Measurements from ENCODE around the gene SLC30A10.
"Not testable (repeated sequence)": the region's sequence is repeated elsewhere in the genome, so short reads cannot be mapped to it uniquely, and the experiment has no call there.

The SLC30A10 gene

GRCh38 chr1:219927956-219928790, at the start of gene SLC30A10:
TSS of gene SLC30A10 (minus strand) at chr1:219928557. CDS start at chr1:219928440, 117 bp downstream.
- DNase-seq, result no peak

DNA sequence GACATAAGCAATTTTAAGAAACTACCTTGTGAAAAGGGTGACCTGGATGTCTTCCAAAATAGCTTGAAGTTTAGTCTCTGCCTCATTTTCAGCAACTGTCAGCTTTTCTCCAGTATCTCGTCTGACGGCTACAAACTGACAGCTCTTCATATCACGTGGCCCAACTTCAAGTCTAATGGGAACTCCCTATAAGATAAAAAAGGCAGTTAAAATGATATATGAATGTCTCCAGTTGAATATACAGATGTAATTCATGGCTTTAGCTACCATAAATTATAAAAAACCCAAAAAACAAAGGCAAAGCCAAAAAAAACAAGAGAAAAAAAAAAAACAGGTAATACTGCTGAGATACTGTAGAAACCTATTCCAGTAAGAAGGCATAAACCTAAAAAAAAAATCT, 44.9 kb upstream of the SLC30A10 start:
- DNase-seq, result no peak

GRCh38 chr1:219967361-219967760, 39.0 kb upstream of the SLC30A10 start:
- no peak for DNase-seq

GRCh38 chr1:219966071-219966349, 37.7 kb upstream of the SLC30A10 start:
- DNase-seq, result no peak

- DNase-seq, result no peak
Measured at GRCh38 chr1:219965285-219966070, 37.1 kb upstream of the SLC30A10 start.

GRCh38 chr1:219963432-219963831, 35.1 kb upstream of the SLC30A10 start:
- no peak for DNase-seq

GRCh38 chr1:219961684-219962083, 33.3 kb upstream of the SLC30A10 start:
- no peak for DNase-seq

GRCh38 chr1:219959540-219960203, 31.3 kb upstream of the SLC30A10 start:
- no peak for DNase-seq

GRCh38 chr1:219958875-219959417, 30.6 kb upstream of the SLC30A10 start:
- no peak for DNase-seq

DNA sequence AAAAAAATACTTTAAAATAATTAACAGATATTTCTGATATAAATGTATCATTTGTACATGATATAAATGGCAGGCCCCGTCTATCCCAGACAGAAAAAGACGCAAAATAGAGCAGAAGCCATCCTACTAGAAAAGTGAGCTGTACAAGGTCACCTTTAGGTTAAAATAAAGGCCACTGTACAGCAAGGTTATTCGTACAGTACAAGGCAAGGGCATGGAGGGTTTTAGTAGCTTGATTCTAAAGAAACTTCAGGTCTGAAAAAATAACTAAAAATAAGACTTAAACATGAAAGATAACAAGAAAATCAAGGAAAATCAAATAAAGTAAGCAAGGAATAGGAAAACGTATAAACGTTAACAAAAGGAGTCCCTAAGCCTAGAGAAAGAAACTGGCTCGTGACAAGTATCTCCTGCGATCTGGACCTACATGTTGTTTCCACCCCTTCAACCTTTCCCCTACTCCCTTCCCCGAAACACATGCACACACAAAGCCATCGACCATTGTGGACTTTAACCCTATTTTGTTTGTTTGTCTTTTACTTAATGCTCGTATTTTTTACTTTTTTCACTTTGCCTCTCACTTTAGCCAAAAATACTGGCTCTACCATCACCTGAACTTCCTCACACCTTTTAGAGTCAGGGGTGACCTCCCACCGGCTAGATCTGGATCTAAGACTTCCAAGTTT, 26.5 kb upstream of the SLC30A10 start:
- no peak for DNase-seq

GRCh38 chr1:219954052-219954451, 25.7 kb upstream of the SLC30A10 start:
- no peak for DNase-seq

DNA sequence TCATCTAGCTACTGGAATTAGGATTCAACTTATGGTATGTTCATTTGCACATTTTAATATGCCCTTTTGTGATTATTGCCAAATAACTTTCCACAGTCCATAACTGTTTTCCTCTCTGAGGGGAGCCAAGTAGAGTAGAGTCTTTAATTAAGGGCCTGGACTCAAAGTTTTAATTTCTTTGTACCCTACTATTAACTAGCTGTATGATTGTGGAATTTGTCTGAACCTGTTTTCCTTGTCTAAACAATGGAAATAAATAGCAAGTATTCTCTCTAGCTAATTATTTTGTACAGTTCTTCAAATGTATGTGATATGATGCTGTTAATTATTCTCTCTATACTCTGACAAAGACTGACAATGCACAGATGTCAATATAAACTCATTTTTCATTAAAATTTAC, 24.0 kb upstream of the SLC30A10 start:
- no peak for DNase-seq

DNA sequence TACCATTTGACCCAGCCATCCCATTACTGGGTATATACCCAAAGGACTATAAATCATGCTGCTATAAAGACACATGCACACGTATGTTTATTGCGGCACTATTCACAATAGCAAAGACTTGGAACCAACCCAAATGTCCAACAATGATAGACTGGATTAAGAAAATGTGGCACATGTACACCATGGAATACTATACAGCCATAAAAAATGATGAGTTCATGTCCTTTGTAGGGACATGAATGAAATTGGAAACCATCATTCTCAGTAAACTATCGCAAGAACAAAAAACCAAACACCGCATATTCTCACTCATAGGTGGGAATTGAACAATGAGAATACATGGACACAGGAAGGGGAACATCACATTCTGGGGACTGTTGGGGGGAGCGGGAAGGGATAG, 20.9 kb upstream of the SLC30A10 start:
- not testable (repeated sequence) for DNase-seq

GRCh38 chr1:219948766-219949165, 20.4 kb upstream of the SLC30A10 start:
- DNase-seq, result not testable (repeated sequence)

- no peak for DNase-seq
Measured at GRCh38 chr1:219945795-219946194, 17.4 kb upstream of the SLC30A10 start.

- no peak for DNase-seq
Measured at GRCh38 chr1:219941179-219942118, 13.1 kb upstream of the SLC30A10 start.

GRCh38 chr1:219940707-219941106, 12.3 kb upstream of the SLC30A10 start:
- DNase-seq, result no peak

DNA sequence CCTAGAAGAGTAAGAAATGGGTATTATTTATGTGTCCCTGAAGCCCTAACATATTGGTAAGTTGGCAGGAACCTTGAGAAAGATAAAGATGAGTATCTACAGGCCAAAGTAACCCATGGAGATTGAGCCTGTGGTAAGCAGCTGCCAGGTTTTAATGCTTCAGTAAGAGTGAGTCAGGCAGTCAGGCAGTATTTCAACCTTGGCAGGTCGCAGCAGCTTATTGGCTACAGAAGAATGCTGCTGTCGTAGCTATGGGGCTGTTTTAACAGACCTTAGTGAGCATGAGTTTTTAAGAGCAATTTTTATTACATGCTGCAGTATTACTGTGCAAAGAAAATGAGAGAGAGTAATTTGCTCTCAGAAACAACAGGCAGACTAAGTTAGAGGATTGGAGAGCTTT, 10.3 kb upstream of the SLC30A10 start:
- no peak for DNase-seq

DNA sequence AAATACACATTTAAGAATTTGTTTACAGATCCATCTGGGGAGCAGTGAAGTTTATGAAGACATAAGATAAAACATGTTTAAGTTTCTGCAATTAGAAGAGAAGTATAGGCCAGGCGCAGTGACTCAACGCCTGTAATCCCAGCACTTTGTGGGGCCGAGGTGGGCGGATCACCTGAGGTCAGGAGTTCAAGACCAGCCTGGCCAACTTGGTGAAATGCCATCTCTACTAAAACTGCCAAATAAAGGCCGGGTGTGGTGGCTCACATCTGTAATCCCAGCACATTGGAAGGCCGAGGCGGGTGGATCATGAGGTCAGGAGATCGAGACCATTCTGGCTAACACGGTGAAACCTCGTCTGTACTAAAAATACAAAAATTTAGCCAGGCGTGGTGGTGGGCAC, 5.4 kb upstream of the SLC30A10 start:
- DNase-seq, result not testable (repeated sequence)

DNA sequence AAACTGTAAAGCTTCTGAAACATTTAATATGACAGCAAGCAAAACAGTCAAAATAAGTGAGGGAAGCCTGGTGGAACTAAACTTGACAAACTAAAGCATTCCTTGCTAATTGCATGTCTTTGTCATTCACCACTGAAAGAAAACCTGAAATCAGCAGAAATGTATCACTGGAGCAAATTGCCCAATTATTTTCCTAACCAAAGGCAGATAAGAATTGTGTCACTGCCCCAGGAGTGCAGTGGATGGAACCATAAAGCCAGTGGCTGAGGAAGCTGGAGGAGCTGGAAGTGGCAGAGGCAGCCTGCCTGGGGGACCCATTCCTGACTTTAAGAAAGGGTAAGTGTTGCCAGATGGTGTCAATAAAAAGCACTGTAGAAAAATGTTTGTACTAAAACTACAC, 2.7 kb upstream of the SLC30A10 start:
- no peak for DNase-seq

DNA sequence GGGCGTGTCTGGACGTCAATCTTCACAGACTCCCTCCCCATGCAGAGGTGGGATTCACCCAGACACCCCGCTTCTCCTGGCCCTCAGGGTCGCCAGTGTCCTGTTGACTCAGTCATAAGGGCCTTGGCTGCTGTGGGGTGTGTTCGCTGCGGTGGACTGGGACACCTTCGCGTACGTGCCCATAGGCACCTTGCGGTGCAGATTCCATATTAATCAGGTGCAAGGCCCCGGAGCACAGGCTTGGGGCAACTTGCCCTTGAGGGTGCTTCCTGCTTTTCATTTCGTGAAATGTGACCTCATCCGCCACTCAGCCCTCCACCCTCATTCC, 398 bp upstream of the SLC30A10 start:
- DNase-seq, result no peak
